ELR (cell line): ENCODE results near the gene PARP9.

Experiments used
- DNase-seq: peaks from one replicate; pipeline ENCODE4 v3.0.0-alpha.2; 2015; ENCODE audit warnings: low read depth

The PARP9 gene

GRCh38 chr3:122484985-122485384 is 79.1 kb downstream of the PARP9 start:
- DNase-seq = peak; percentile 69

DNA sequence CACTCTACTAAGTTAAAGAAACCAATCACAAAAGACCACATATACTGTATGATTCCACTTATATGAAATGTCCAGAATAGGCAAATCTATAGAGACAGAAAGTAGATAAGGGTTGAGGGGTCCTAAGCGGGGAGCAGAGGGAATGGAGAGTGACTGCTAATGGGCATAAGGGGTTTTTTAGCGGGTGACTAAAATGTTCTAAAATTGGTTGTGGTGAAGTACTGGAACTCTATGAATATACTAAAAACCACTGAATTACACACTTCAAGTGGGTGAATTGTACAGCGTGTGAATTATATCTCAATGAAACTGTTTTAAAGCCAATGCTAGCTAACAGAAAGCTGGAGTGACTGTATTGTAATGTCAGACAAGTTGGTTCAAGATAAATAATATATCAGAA is 82.7 kb downstream of the PARP9 start:
- DNase-seq = no peak
